GM19043 (cell line): ENCODE data around the gene IGFN1.
A peak's percentile ranks its signal among the peaks of the same experiment; 100 is the strongest.
"Not testable (repeated sequence)": the region's sequence is repeated elsewhere in the genome, so short reads cannot be mapped to it uniquely, and the experiment has no call there.

Experiments
- ATAC-seq: cut with Tn5 transposase; IDR thresholded peaks from one replicate; pipeline ENCODE4 v1.9.1; 2021; ENCODE audit warnings: low read depth; ENCODE audit not compliant: unreplicated experiment

Gene IGFN1

DNA sequence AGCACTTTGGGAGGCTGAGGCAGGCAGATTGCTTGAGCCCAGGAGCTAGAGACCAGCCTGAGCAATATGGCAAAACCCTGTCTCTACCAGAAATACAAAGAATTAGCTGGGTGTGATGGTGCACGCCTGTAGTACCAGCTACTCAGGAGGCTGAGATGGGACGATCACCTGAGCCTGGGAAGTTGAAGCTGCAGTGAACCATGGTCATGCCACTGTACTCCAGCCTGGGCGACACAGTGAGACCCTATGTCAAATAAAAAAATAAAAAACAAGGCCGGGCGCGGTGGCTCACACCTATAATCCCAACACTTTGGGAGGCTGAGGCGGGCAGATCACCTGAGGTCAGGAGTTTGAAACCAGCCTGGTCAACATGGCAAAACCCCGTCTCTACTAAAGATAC lies 27.6 kb upstream of the IGFN1 start:
- ATAC-seq, result not testable (repeated sequence)

DNA sequence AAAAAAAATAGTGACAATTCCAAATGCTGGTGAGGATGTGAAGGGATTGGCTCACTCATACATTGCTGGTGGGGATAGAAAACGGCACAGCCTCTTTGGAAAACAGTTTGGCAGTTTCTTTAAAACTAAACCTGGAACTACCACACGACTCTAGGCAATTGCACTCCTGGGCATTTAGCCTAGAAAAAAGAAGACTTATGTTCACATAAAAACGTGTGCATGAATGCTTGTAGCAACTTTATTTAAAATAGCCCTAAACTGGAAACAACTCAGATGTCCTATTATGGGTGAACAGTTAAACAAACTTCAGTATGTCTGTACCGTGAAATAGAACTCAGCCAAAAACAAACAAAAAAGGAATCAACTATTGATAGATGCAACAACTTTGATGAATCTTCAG lies 26.9 kb upstream of the IGFN1 start:
- ATAC-seq, result no peak

DNA sequence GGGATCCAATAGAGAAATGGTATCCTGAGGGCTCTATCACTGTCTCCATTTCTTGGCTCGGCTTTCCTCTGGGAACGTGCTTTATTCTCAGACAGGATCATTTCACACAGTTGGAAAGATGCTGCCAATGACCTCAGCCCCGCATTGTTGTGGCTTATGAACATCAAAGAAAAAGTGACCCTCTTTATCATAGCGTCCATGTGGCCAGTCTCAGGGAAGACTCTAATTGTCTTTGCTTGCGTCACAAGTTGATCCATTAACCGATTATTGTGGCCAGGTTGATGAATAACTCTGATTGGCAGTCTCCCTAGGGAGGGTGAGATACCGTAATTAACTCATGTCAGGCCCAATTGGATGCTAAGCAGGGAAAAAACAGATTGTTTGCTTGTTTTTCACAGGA lies 26.0 kb upstream of the IGFN1 start:
- no peak for ATAC-seq

DNA sequence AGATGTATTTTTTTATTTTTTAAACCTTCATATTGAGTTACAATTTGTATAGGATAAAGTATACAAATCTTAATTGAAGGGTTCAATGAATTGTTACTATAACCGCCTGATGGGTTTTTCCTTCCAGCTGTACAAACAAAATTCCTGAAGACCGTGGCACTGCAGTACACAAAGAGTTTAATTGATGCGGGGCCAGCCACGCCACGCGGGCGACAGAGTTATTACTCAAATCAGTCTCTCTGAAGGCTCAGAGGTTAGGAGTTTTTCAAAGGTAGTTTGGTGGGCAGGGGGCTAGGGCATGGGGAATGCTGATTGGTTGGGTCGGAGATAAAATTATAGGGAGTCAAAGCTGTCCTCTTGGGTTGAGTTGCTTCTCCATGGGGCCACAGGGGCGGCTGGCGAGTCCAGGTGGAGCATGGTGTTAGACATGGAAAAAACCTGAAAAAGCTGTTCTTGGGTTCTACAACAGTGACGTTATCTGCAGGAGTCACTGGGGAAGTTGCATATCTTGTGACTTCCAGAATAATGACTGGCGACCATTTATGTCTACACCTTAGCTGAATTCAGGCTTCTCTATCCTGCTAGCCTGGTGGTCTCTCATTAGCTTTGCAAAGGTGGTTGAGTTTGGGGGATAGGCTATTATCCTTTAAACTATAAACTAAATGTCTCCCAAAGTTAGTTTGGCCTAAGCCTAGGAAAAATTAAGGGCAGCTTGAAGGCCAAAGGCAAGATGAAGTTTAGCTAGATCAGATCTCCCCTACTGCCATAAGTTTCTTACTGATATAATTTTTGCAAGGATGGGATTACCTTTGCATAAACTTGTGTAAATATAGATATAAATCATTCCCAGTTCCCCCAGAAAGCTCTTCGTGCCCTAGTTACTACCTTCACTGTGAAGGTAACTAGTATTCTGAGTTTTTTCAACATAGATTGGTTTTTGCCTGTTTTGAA lies 23.3 kb upstream of the IGFN1 start:
- ATAC-seq, result no peak

DNA sequence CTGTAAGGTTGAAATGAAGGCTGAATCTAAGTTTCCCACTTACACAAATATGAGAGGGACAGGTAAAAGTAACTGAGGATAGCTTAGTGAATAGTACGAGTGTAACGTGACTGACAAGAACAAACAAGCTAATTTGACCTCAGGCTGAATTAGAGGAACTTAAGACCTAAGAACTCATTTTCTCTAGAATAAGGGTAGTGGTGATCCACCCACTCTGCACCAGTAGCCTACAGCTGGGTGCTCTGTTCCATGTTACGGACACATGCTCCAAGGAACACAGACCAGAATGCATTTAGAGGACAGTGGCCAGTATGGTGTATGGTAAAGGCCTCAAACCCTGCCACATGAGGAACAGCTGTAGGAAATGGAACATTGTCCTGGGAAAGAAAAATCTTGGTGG lies 21.4 kb upstream of the IGFN1 start:
- no peak for ATAC-seq

DNA sequence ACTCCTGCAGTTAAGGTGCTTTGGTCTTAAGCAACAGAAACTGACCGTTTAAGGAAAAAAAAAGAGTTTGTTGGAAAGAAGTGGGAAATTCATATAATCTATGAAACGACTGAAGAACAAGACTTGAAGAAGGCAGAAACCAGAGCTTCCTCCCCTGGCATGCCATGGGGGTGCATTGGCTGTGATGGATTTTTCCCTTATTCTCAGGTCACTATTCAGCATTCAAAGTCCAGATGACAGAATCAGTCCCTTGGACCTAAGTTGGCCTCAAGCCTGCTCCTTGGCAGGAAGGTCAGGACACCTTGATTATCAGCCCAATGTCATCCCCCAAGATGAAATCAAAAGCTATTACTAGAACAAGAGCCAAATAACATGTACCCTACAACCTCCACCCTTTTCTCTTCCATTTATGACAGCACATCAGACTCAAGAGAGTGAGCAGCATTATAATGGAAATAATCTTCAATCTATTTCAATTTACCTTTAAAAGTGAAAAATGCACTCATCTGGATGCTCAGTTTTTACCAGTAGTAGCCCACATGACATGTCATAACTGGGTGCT lies 20.6 kb upstream of the IGFN1 start:
- no peak for ATAC-seq

DNA sequence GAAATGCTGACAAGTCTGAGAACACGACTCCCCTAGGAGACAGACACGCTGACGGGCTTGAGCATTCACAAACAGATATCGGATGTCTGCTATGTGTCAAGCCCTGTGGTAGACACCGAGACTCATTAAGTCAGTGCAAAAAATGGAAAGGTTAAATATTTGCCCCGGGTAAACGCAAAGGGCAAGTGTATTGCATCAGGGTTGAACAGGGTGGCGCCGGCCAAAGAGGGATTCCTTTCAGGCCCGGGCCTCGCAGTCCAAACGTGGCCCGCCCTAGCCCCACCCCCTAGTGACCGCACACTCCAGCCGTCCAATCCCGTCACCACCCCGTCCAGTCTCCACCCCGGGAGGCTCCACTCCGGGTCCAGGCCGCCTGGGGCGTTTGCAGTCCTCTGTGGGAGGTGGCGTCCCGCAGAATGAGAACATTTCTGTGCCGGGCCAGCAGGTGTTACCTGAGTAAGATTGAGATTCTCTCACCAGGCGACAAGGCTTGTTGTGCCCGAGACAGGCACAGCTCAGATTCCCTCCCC lies 20.0 kb upstream of the IGFN1 start:
- peak; percentile 94 for ATAC-seq

DNA sequence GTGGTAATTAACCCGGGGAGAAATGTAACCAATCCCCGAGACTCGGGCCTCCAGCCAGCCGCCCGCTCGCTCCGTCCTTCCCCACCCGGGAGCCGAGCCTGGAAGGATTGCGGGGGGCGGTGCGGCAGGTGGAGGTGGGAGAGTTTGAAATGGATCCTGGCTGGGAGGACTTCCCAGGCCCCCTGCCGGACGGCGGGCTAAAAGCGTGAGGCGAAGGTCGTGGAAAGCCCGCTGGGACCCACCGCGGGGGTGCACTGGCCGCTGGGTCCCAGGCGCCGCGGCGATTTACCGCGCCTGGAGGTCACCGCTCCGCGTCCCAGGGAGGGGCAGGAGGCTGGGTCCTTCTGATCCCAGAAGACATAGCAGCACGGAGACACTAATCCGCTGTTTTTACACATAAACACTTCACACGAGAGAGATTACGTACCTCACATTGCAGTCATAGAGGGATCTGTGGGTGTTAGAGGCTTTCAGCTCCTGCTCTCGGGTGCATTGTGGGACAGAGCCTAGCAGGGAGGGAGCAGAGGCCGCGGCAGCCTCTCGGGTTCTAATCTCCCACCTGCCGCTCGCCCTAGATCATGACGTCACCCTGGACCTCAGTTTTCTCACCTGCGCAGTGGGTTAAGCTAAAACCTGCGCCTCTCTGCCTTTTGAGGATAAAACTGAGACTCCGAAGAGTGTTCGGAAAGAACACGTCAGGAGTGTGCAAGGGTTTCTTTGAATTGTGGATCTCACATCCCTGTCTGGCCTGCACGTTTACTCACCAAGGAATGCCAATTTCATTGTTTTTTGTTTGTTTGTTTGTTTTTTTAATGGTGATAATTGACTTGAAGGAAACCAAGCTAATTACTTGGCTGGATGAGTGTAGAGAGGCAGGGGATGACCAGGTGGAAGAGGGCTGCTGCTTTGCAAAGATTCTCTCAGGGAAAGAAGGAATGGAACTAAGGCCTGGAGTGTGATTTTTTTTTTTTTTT lies 19.3 kb upstream of the IGFN1 start:
- ATAC-seq, result peak; percentile 32

DNA sequence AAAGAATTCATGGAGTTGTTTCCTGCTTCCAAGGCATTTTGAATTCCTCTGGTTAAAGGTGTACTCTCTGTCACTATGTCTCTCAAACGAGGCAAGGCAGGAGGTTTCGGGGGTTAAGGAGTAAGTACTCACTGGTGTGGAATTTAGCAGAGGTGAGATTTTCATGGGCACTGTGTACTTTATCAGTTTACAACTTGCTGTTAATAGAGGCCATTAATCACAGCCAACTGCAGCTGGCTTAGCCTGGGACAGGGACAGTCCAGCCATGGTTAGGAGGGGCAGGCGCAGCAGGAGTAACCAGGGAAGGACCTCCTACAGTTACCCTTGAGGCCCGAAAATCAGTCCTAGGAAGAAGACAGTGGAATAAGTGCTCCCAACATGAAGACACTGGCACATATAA lies 18.3 kb upstream of the IGFN1 start:
- ATAC-seq, result no peak

DNA sequence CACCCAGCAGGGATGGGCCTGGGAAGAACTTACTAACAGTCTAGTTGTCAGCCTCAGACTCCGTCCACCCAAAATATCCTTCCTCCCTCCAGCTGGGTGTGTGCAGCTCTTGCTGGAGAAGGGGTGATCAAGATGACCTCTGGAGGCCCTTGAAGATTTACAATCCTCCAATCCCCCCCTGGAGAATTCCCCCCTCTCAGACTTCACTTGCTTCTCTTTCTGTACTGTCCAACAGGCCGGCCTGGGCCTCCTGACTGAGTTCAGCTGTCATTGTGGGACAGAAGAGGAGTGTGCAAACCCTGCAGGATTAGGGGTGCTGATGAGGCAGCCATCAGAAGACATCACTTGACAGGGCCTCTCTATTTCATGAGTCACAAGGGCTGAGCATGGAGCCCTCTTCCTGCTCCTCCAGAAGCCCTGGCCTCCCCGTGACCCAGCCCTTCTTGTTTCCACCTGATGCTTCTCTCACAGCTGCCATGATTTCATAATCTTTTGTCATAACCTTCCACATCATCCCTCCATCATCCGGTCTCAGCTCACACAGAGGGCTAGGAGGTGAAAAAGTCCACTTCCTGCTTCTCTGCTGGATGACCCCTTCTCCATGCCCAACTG lies 17.5 kb upstream of the IGFN1 start:
- ATAC-seq, result no peak

DNA sequence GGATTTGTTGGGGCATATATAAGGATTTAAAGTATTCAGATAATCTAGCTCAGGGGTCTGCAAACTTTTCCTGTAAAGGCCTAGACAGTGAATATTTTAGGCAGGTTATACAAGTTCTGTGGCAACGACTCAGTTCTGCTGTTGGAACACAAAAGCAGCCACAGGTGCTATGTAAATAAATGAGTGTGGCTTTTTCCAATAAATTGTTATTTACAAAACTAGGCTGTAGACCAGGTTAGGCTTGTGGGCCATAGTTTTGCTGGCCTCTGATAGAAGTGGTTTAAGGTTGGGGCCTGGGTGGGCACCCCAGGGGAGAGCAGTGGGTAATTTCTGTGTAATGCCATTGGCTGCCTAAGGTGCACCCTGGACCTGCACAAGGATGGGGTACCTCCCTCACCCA lies 16.9 kb upstream of the IGFN1 start:
- ATAC-seq, result no peak

DNA sequence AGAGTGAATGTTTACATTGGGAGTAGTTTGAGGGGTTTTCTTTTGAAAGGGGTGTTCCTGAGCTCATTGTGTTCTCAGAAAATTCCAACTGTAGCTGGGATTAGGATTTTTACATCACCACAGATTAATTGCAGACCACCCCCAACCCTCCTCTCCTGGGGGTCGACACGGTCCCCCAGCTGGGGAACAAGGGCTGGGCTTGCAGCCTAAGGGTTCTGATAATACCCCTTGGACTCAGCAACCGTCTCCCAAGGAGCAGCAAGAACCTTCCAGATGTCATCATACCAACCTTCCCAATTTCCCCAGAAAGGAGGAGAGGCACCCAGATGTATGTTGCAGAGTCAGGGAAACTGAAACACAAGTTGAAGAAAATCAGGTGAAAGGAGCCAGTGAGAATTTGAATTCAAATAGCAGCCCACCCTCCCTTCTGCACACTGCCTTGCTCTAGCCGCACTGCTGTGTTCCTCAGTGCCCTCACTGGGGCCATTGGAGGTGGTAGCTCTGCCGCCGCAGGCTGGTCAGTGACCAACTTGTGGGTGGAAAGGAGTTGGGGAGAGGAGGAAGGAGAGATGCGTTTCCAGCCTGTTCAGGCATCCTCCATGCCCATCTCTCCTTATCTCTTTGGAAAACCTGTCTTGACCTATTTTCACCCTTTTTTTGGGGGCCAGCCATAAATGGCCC lies 14.7 kb upstream of the IGFN1 start:
- no peak for ATAC-seq

DNA sequence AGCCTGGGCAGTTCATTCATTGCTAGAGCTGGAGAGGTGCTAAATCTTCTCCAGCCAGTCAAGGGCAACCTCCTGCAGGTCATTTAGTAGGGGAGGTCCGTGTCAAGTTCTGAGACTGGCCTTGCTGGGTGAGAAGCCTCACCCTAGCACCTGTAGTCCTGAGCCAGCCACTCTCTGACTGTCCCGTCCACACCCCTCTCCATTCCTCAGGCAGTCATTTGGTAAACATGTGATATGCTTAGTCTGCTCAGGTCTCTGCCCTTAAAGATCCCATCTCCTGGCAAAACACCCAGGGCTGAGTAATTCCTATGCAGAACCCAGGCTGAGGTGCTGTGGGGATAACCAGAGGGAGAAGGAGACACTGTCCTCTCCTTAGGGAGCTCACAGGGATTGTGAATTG lies 13.7 kb upstream of the IGFN1 start:
- ATAC-seq, result no peak

DNA sequence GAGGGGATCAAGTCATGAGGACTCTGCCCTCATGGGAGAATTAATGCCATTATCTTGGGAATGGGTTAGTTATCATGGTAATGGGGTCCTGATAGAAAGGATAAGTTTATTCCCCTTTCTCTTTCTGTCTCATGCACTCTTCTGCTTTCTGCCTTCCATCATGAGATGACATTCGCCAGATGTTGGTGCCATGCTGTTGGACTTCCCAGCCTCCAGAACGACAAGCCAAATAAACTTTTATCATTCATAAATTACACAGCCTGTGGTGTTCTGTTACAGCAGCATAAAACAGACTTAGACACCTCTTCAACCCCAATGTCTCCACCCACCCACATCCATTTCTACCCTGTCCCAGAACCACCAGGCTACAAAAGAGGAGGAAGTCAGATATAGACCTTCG lies 11.9 kb upstream of the IGFN1 start:
- no peak for ATAC-seq

DNA sequence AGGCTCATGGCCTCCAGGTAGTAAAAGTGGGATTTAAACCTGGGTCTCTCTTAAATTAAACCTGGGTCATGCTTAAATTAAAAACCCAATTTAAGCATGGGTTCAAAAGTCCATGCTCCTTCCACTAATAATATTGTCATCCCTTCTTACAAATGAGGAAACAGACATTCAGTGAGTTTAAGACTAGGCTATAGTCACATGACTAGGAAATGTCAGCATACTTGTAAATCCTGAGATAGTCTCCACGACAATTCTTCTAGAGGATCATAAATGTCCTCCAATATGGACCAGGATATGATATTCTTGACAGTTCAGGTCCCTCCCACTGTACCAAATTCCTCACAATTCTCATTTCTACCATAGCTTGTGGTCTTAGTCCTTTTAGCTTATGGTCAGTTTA lies 10.5 kb upstream of the IGFN1 start:
- no peak for ATAC-seq

DNA sequence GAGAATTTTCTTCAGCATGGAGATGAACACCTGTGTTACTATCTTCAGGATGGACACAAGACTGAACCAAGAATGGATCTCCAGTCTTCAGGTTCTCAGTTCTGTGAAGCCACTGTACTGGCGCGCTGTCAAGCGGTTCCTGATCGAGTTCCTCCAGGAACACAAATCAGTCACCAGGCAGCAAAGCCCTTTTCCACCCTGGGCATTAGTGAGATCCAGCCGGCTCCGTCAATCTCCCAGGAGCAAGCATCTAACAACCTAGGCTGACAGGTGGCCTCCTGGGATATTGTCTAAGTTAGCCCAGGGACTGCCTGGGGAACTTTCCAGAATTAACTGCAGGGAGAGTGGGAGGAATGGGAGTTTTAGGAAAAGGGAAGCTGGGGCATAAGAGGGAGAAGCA lies 9.7 kb upstream of the IGFN1 start:
- ATAC-seq, result no peak

DNA sequence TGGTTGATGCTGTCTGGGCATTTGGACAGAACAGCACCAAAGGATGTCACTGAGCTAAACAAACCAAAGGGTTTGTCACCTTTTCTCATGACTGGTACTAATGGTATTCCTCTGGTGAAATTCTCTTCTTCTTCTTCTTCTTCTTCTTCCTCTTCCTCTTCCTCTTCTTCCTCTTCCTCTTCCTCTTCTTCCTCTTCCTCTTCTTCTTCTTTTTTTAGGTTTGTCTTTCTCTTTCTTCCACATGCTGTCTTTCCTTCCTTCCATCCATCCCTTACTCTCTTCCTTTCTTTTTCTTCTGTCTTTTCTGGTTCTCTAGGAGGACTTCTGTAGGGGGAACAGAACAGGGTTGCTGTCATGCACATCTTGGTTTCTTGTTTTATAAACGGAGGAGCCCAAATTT lies 9.3 kb upstream of the IGFN1 start:
- no peak for ATAC-seq

DNA sequence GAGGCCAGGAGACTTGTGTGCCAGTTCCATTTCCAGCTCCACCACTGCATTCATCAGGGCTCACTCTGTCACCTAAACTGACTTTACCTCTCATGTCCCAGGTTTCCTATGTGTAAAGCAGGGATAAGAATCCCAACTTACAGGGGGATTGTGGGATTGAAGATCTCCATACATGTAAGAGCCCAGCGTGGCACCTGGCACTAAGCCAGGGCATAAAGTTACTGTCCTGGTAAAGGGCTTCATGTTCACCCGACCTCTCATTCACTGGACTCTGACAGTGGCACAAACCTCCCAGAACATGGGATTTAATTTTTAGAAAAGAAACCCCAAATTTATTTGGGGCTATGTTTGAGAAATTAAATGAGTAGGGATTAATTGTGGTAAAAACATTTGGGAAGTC lies 8.9 kb upstream of the IGFN1 start:
- ATAC-seq, result no peak

DNA sequence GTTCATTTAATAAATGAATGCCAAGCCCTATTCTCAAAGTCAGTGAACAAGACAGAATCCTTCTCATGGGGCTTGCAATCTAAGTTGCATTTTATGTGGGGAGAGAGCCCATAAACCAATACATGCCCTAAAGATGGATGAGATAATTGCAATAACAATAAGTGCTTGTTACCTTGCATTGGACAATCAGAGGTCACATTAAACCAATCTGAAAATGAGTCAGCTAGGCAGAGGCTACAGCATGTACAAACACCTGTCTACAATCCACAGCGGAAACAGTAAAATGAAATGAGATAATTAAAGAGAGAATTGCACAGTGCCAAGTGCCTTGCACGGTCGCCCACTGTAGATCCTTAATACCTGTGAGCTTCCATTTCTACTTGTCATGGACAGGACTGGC lies 7.4 kb upstream of the IGFN1 start:
- no peak for ATAC-seq

DNA sequence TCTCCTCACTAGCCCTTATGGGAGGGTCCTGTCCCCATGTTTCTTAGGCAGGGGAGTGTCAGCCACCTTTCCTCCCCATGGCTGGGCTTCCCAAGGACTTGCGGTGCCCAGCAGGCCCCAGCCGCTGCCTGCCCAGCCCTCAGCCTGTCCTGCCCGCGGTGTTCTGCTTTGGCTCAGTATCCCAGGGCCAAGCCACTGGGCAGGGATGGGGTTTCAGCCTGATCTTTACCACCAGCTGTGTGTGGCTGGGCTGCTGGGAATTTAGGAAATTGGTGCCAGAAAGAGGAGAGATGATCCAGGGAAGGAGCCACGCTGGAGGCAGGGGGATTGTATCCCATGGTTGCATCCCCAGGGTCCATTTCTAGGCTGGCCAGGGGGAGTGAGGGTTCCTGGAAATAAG lies 6.9 kb upstream of the IGFN1 start:
- ATAC-seq, result no peak
